GM21619 (cell line): Measurements from ENCODE around the gene LHFPL2.
"Not testable (repeated sequence)": the region's sequence is repeated elsewhere in the genome, so short reads cannot be mapped to it uniquely, and the experiment has no call there.

ENCODE experiments used
- ATAC-seq: cut with Tn5 transposase; IDR thresholded peaks from one replicate; pipeline ENCODE4 v1.9.1; 2021; ENCODE audit not compliant: unreplicated experiment

Gene LHFPL2

DNA sequence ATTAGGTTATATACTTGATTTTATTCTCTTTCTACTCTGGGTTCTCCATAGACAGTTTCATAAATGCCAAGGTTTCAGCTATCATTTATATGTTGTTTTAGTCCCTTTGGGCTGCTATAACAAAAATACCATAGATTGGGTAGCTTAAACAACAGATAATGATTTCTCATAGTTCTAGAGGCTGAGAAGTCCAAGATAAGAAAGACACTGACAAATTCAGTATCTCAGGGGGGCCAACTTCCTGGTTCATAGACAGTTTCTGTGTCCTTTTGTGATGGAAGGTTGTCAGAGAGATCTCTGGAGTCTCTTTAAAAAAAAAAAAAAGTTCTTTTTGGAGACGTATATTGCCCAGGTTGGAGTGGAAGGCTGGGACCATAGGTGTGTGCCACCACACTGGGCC, 174.8 kb downstream of the LHFPL2 start:
- ATAC-seq: no peak

DNA sequence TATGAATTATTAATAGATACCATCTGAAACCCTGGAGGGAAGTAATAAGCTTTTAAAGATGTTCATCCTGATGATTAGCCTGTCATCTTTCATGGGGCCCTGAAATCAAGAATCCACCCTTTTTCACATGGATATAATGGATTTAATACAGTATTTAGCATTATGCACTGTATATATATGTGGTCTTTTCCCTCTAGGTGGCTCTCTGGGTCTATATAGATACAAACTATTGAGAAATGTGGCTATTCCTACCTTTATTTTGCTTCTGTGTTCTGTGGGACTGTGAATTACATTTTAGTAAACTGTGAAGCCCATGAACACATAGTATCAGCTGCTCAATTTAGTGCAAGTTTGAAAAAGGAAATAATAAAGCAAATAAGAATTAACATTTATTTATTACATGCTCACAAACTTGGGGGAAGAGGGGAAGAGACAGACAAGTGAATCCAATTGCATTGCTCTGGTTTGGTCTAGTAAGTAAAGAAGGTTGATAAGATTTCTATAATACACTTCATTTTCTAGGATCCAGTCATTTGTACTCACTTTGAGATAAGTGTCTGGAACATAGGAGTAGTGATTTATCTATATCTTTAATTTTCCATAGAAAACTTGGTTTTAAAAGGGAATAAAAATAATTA, 176.0 kb downstream of the LHFPL2 start:
- ATAC-seq: no peak

DNA sequence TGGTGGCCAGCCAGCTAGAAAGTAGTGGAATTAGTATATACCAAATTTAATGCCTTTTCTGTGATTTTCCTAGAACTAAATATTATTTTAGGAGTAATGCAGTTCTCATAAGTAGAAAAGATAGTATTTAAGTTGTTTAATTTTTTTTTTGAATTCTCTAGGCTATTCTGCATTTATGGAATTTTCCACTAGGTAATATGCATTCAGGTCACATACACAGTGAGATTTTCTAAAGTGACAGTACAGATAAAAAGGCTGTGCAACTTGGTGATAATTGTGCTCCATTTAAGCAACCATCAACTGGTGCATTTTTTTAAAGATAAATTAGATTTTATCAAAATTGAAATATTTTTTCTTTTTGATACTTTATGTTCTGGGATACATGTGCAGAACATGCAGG, 176.7 kb downstream of the LHFPL2 start:
- ATAC-seq: no peak

DNA sequence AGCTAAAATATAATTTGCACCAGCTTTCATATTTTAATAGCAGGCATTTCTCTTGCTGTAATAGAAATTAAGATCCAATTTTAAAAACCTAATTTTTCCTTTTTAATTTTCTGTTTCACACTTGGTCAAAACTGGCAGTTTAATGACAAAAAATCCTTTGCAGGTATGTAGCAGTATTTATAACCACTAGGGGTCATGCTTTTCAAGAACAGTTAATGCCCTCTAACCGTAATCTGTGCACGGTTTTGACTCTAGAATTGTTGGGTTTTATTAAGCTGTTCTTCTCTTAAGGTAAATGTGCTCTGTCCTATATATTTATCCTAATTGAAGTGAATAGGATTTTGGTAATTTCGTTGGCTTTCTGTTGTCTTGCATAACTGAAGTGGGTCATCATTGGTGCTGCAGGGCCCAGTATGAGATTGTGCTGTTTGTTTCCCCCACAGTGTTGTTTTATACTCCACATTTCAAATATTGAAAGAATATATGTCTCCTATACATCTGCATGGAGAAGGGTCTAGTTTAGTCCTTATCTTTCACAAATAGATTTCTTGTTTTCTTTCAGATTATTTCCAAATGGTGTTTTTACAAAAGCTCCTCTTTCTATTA, 180.7 kb downstream of the LHFPL2 start:
- no peak for ATAC-seq

DNA sequence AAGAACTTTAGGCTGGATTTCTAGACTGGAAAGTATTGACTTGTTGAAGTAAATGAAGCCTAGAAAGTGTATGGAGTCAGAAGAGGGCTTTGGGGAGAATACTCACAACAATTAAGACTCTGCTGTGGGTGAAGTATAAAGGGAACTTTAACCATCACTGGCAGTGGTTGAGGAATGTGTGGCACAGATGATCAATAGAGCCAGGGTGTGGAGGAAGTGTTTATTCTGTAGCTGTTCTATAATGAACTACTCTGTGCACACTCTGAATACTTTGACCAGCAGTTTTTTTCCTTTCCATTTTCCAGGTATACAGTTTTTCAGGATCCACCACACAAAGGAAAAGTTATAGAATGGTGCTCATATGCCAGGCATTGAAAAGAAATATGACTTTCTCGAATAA, 181.4 kb downstream of the LHFPL2 start:
- ATAC-seq: no peak

DNA sequence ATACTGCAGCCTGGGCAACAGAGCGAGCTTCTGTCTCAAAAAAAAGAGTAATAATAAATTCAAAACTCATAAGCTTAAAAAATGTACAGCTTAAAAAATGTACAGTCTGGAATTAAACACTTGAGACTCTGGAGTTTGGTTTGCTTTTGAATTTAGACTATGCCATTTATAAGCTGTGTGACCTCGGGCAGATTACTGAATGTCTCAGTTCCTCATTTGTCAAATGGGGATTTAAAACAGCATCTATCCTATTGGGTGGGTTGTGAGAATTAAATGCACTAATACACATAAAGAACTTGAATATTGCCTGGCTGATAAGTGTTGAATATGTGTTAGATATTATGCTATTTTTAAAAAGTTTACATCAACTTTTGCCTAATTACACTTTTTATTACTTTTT, 189.7 kb downstream of the LHFPL2 start:
- no peak for ATAC-seq

DNA sequence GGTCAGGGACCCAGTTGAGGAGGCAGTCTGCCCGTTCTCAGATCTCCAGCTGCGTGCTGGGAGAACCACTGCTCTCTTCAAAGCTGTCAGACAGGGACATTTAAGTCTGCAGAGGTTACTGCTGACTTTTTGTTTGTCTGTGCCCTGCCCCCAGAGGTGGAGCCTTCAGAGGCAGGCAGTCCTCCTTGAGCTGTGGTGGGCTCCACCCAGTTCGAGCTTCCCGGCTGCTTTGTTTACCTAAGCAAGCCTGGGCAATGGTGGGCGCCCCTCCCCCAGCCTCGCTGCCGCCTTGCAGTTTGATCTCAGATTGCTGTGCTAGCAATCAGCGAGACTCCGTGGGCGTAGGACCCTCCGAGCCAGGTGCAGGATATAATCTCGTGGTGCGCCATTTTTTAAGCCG, 191.1 kb downstream of the LHFPL2 start:
- not testable (repeated sequence) for ATAC-seq

DNA sequence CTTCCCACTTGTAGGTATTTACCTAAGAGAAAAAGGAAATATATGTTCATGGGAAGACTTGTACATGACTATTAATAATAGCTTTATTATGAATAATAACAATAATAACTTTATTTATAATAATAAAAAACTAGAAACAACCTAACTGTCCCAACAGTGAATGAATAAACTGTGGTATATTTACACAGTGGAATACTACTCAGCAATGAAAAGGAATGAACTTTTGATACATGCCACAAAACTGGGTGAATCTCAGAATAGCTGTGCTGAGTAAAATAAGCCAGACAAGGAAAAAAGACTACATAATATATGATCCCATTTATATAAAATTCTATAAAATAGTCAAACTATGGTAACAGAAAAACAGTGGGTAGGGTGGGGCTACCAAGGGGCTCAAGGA, 199.5 kb downstream of the LHFPL2 start:
- ATAC-seq: no peak

DNA sequence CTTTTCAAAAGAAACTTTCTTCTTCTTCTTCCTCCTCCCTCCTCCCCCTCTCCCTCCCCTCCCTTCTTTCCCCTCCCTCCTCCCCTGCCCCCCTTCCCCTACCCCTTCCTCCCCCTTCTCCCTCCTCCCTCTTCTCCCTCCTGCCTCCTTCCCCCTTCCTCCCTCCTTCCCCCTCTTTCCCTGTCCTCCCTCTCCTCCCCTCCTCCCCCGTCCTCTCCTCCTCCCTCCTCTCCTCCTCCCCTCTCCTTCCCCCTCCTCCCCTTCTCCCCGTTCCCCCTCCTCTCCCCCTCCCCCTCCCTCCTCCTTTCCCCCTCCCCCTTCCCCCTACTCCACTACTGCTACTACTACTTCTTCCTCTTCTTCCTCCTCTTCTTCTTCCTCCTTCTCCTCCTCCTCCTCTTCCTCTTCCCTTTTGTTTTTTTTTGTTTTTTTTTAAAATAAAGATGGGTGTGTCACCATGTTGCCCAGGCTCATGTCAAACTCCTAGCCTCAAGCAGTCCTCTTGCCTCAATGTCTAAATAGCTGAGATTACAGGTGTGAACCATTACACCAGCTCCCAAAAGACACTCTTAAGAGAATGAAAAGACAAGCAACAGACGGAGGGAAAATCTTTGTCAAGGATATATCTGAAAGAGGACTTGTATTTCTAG, 200.7 kb downstream of the LHFPL2 start:
- no peak for ATAC-seq
